ENCODE data around the gene TRAF1.

- TF ChIP-seq LEF1 (IDR thresholded peaks at IDR 0.05; ENCODE audit: borderline replicate concordance) (no peak), SP1 (IDR thresholded peaks at IDR 0.05) (no peak), BHLHE40 (IDR thresholded peaks at IDR 0.05; ENCODE audit: borderline replicate concordance) (no peak), FOXM1 (IDR thresholded peaks at IDR 0.05; ENCODE audit: borderline replicate concordance) (no peak), FOXK2 (IDR thresholded peaks at IDR 0.05) (no peak), FOXA1 (IDR thresholded peaks at IDR 0.05) (no peak), NFRKB (IDR thresholded peaks at IDR 0.05) (no peak), L3MBTL2 (conservative IDR thresholded peaks at IDR 0.05) (peak; percentile 23; the same call in 1 of the 2 replicates), CTBP1 (IDR thresholded peaks at IDR 0.05; ENCODE audit: borderline replicate concordance) (no peak), ARNT (IDR thresholded peaks at IDR 0.05) (no peak)
These were observed 2.1 kb upstream of the TRAF1 start for GRCh38 chr9:120928483-120929228.
